Inflammatory macrophage (primary cell): ENCODE measurements around the gene CABLES2.
"Not testable (repeated sequence)": the region's sequence is repeated elsewhere in the genome, so short reads cannot be mapped to it uniquely, and the experiment has no call there.

Experiments used
- DNase-seq, 2 donors: peaks; one replicate each; pipeline ENCODE4 v3.0.0-alpha.2; 2020 to 2022

The CABLES2 gene

GRCh38 chr20:62388839-62389600 is 18.1 kb downstream of the CABLES2 start:
- no peak for DNase-seq

- no peak for DNase-seq
These were observed 19.0 kb downstream of the CABLES2 start for GRCh38 chr20:62387933-62388635.

DNA sequence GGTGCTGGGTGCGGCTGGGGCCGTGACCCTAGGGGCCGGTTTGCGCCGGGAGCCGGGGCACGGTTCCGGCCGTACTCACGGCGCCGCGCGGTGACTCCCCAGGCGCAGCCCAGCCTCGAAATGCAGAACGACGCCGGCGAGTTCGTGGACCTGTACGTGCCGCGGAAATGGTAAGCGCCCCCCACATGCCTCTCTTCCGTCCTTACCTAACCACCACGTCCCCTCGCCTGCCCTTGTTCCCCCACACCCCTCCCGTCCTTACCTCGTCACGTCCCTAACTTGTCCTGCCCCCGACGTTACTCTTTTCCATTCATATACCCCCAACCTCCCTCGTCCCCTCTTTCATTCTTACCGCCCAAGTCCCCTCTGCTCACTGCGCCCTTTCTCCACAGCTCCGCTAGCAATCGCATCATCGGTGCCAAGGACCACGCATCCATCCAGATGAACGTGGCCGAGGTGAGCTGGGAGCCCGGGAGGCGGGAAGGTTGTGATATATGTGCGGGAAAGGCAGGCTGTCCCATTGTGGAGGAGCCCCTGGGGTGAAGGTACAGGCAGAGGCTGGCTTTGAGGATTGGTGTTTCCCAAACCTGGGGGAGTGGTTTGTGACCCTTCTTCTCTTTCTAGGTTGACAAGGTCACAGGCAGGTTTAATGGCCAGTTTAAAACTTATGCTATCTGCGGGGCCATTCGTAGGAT is 19.7 kb downstream of the CABLES2 start:
- no peak for DNase-seq

- peak; percentile 88 to 93 for DNase-seq
These were observed 20.5 kb downstream of the CABLES2 start, which contains the start of gene RPS21 for GRCh38 chr20:62386383-62387218. TSS of gene RPS21 (plus strand) at chr20:62387103. CDS start at chr20:62387339, 236 bp downstream.

DNA sequence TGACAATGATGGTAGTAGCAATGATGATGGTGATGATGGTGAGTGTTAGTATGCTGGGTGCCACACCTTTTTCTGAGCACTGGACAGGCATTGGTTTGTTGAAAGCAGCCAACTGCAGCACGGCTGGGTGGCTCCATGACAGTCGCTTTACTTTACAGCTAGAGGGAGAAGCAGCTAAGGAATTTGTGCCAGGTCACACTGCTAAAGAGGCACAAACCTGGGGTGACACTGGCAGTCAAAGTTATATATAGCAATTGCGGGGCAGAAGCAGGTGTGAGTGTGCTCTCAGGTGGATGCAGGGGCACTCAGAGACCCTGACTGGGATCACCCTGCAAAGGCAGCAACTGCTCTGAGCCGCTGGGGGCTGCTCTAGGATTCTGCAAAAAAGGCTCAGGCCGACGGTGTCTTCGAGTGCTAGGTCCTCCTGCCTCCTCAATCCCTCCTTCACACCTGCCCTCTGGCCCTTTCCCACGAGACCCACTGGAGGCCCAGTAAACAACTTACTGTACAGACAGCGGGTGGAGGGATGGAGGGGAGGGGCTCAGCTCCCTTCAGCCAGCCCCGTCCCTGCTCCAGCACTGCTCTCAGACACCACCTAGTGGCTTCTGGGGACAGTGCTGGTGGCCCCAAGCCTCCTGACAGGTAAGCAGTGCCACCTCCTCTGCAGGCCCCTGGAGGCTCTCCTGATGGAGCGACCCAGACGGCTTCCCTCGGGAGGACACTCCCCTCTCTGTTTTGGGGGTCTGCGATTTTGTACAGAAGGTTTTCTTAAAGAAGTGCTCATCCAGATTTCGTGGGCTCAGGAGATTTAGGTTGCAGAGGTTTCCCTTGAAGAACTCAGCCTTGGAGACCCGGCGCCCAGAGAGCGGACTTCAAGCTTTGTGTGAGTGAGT is 24.5 kb downstream of the CABLES2 start:
- DNase-seq = peak; percentile 48 to 58

DNA sequence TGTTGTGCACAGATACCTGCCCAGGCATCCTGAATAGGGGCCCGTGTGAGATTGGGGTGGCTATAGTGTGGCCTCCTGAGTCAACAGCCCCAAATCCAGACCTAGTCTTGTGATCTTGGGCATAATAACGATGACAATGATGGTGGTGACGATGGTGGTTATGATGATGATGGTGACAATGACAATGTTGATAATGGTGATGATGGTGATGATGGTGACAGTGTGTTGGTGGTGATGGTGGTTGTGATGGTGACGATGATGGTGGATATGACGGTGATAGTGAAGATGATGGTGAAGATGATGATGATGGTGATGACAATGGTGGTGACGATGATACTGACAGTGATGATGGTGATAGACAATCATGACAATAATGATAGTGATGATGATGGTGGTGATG is 25.2 kb downstream of the CABLES2 start:
- no peak for DNase-seq

DNA sequence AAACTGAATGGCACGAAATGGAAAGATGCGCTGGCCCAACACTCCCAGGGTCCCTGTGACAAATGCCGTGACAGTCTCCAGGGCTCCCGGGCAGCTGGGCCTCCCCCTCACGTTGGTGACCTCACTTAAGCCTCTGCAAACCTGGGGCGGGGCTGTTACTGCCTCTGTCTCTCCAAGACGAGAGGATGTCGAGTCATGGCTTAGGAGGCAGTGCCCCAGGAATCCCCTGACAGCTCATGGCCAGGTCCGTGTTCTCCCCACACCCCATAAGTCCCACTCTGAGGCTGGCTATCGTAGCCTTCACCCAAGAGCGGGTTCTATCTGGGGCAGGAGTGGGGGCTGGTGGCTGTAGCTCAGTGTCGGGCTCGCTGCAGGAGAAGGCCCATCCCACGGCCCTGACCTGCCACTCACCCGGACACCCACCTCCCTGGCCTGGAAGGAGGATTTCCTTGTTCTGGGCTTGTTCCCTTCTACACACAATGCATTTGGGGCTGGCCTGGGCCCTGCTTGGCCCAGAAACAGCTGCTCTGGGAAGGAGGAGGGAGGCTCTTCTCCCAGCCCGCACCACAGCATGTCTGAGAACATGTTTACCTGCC is 25.8 kb downstream of the CABLES2 start:
- DNase-seq = peak in 1 of 2 donors; percentile 47

- no peak for DNase-seq
These were observed 28.9 kb downstream of the CABLES2 start for GRCh38 chr20:62378215-62378614.

GRCh38 chr20:62377615-62378178 is 29.4 kb downstream of the CABLES2 start:
- no peak for DNase-seq

DNA sequence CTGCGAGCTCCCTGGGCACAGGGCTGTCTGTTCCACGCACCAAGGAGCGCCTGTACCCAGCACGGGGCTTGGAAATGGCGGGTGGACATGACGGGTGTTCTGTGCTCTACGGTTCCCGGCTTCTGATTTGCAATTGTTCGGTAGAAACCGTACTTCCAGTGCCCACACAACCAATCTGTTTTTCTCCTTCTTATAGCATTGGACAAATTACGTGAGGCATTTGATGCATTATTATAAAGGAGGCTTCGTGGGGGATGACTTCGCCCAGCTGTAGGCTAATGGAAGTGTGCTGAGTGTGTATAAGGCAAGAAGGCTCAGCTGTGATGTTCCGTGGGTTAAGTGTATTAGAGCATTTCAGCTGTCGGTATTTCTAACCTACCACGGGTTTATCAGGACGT is 30.0 kb downstream of the CABLES2 start:
- no peak for DNase-seq

GRCh38 chr20:62376112-62377063 is 30.7 kb downstream of the CABLES2 start:
- no peak for DNase-seq

DNA sequence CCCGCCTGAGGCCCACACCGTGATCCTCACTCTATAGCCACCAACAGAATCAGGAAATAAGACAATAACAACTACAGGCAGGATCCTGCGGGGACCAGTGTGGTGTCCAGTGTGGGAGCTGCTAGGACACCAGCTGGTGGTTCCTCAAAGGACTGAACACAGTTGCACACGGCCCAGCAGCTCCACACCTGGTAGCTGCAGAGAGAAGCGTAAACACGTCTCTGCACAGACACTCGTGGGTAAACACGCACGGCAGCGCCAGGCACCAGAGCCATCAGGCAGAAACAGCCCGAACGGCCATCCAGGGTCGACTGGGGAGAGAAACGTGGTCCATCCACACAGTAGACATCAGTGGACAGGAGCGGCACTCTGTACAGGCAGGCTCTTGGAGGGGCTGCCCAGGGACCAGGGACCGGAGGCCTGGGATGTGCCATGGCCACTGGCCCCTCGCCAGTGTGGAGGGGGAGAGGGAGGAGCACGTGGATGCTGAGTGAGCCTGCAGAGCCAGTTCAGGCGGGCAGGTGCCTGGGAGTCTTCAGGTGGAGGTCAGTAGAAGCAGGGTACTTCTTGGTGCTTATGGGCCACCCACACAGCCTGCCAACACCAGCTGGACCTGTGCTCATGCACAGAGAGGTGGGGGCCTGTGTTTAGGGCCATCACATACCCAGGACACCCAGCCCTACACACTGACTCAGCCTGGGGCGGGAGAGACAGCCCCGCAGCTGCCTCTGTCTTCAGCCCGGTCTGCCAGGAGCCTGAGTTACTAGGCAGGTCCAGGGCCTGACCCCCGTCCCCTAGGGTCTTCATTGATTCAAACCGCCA is 32.5 kb downstream of the CABLES2 start:
- DNase-seq = peak in 1 of 2 donors; percentile 18

DNA sequence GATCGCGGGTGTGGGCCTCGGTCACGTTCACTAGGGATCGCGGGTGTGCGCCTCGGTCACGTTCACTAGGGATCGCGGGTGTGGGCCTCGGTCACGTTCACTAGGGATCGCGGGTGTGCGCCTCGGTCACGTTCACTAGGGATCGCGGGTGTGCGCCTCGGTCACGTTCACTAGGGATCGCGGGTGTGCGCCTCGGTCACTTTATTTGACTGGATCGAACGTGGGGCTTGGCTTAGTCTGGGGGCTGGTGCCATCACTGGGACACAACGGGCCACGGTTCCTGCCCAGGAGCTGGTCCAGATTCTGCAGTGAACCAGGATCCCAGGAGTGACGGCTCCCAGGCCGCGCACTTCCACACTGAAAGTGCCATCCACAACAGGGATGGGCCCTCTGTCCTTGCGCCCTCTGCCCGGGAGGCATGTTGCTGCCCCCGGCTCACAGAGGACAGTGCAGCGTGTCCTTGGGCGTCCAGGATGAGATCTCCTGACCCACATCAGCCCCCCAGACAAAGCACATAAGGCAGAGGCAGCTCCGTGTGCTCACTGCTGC is 33.4 kb downstream of the CABLES2 start:
- DNase-seq = not testable (repeated sequence)

- DNase-seq = no peak
These were observed 34.8 kb downstream of the CABLES2 start for GRCh38 chr20:62372042-62372993.

DNA sequence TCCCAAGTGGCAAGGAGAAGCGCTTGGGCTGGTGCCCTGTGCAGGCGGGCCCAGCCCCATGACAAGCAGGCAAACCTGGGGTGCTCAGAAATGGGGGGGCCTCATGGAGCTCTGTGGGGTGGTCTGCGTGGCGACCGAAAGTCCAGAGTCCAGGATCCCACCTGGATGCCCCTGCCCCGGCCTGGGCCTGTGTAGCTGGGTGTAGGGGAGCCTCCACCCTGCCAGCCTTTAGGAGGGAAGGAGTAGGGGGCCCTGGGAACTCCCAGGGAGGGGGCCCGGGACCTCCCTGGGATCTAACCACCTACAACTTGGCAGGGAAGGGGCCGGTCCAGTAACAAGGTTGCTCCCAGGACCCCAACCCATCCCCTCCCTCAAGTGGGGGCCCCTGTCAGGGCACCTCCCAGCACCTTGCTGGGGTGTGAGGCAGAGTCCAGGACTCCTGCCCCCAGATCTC is 35.5 kb downstream of the CABLES2 start:
- no peak for DNase-seq

- DNase-seq = no peak
These were observed 36.1 kb downstream of the CABLES2 start for GRCh38 chr20:62370807-62371587.
